ENCODE data around the gene BCL2.

BCL2 gene

DNA sequence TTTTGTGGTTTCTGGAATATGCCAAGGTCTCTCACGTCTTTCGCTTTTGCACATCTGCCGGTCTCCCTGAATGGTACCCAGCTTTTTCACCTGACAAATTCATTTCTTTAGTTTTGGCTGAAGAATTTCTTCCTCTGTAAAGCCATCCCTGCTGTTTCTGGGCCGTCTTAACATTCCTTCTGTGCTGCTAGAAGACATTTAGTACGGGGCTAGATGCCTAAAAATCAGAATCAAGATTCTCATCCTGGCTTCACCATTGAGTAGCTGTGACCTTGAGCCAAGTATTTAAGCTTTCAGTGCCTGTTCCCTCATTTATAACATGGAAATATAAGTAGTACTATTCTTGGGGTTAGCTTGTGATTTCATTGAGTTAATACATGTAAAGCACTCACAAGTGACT is 6.4 kb upstream of the BCL2 start:
- DNase-seq (ENCODE audit: low read depth): no peak

GRCh38 chr18:63325086-63325686 is 5.6 kb upstream of the BCL2 start:
- DNase-seq (ENCODE audit: low read depth): no peak

GRCh38 chr18:63322908-63323634 is 3.5 kb upstream of the BCL2 start:
- peak; percentile 74 for DNase-seq (ENCODE audit: low read depth)

DNA sequence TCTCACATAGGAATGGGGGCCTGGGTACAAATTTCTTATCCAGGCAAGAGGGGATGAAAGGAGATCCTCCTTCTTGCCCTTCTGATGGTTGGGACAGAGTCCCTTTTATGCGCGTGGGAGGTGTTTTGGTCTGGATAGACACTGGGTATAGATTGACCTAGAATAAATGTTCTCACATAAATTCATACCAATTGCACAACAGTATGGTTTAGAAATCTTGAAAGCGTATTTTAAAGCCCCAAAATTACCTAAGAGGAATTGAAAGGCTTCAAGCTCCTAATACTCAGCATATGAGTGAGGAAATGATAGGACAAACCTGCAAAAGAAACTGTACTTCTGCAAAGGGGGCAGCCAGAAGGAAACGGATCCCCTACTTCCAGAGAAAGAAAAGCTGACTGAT is 2.6 kb upstream of the BCL2 start:
- DNase-seq (ENCODE audit: low read depth): no peak

GRCh38 chr18:63321291-63321690 is 1.7 kb upstream of the BCL2 start:
- no peak for DNase-seq (ENCODE audit: low read depth)

DNA sequence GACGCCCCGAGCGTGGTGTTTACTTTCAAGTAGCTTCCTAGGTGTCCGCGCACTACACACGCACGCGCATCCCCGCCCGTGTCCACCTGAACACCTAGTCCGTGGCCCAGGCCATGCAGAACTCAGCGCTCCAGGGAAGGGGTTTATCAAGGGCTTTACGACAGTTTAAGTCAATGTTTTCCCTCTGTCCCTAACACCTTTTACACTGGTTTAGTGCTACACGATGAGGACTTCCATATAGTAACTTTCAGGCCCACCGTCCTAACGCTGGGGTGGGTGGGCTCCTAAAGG is 1.4 kb upstream of the BCL2 start:
- DNase-seq (ENCODE audit: low read depth): no peak

DNA sequence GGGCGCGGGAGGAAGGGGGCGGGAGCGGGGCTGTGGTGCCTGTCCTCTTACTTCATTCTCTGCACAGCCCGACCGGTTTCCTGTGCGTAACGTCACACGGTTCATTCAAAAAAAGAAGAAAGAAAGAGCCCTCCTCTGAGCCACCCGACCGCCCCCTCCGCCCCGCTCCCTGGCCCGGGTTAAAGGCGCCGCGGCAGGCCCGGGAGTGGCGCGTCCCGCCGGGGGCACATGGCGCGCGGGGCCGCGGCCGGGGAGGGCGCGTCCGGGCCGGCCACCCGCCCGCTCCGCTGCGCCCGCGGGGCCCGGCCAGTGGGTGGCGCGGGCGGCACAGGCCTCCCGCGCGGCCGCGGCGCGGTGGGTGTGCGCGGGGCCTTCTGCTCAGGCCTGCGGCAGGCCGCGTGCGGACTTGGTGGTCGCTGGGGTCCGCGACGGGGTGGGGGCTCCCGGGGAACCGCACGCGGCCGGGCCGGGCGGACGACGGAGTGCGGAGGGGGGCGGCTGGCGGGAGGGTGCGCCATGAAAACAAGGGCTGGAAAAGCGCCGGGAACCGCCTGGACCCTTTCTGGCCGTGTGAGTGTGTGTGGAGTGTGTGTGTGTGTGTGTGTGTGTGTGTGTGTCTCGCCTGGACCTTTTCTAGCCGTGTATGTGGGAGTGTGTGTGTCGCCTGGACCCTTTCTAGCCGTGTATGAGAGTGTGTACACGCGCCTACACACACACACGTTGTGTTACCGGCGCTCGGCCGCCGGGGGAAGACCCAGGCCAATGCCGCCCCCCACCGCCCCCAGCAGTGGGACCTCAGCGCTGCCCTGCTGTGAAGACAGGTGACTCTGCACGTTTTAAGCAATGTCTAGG is 780 bp upstream of the BCL2 start:
- peak; percentile 83 for DNase-seq (ENCODE audit: low read depth)

- DNase-seq (ENCODE audit: low read depth): no peak
Measured at GRCh38 chr18:63318889-63319382, 633 bp downstream of the BCL2 start.

DNA sequence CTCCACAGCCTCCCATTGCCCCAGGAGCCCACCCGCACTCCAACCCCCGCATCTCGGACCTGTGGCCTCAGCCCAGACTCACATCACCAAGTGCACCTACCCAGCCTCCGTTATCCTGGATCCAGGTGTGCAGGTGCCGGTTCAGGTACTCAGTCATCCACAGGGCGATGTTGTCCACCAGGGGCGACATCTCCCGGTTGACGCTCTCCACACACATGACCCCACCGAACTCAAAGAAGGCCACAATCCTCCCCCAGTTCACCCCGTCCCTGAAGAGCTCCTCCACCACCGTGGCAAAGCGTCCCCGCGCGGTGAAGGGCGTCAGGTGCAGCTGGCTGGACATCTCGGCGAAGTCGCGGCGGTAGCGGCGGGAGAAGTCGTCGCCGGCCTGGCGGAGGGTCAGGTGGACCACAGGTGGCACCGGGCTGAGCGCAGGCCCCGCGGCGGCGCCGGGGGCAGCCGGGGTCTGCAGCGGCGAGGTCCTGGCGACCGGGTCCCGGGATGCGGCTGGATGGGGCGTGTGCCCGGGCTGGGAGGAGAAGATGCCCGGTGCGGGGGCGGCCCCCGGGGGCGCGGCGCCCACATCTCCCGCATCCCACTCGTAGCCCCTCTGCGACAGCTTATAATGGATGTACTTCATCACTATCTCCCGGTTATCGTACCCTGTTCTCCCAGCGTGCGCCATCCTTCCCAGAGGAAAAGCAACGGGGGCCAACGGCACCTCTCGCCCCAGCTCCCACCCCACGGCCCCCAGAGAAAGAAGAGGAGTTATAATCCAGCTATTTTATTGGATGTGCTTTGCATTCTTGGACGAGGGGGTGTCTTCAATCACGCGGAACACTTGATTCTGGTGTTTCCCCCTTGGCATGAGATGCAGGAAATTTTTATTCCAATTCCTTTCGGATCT is 1.3 kb downstream of the BCL2 start:
- DNase-seq (ENCODE audit: low read depth): no peak

- DNase-seq (ENCODE audit: low read depth): no peak
Measured at GRCh38 chr18:63317556-63317946, 2.0 kb downstream of the BCL2 start.

DNA sequence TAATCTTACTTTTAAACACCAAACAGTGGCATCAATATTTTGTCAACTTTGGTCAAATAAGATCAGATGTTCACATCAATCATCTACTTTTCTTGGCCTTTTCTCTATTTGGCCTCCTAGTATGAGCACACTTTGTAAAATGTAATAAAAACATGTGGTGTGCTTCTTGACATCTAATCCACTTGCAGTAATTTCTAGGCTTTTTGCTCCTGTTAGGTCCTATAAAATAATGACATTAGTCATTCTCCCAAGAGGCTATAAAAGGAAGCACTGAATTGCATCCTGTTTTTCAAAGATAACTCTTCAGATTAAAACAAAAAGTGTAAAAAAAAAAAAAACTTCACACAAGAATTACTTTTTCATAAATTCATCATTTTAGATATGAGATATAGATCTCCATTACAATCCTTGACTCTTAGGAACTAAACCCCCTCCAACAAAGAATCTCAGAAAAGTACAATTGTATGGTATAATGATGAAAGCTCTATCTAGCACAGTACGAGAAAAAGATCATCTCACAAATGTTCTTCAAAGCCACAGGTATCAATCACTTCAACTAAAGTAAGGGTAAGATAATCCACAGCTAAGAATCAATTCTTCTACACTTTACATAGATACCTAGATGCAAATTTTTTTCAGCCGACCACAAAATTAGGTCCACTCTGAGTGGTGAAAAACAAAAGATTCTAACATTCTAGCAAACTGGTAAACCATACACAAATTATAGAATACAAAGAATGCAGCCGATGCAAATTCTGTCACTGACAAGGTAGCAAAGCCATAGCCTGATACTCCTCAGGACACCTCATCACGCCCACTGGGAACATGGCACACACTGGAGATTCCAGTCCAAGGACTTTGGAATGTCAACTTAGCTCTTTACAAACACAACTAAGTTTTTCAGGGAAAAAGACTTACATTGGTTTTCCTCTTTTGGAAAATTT is 2.7 kb downstream of the BCL2 start:
- DNase-seq (ENCODE audit: low read depth): peak; percentile 46

DNA sequence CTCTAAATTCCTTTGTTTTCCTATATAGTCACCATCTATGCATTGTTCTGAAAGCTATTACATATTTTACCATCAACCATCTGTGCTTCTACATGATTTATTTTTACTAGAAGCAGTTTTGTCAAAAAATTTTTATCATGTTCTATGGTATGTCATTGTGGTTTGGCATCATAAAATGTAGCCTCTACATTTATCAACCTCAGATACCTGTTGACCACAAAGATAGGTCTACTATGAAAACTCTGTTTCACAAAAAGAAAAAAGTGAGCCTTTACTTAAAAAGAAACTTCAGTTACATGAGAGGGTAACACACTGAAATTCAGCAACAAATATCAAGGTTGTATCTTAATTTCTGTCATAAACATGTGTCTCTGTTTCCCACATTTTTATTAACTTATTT is 3.7 kb downstream of the BCL2 start:
- no peak for DNase-seq (ENCODE audit: low read depth)

GRCh38 chr18:63315131-63315662 is 4.4 kb downstream of the BCL2 start:
- no peak for DNase-seq (ENCODE audit: low read depth)

DNA sequence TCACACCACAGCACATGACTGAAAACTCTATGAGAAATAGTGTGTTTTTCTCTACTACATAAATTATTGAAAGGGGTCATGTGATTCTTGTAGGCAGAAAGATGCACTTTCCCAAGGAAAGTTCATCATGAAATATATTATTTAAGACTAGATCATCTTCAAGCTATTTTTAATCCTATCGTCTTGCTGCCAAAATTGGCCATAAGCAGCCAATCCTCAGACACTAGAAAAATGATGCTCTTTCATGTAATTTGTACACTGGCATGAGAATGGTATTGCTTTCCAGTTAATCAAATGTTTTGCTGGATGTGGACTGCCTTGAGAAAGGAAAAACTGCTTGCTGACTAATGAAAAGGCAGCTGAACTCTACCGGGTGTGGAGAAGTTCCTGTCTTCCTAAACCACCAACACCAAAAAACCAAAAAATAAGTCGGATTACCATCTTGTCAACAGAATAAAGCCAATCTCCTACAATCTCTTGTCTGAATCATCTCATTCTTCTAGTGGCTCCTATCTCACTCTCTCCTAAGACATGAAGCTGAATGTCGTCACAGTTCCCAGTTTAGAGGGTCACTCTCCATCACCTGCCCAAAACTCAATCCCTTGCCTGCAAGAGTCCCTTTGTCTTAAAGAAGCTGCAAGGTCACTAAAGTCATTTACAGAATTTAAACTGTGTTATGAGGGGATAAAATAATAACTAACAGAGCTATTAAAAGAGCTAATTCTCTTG is 5.3 kb downstream of the BCL2 start:
- no peak for DNase-seq (ENCODE audit: low read depth)

DNA sequence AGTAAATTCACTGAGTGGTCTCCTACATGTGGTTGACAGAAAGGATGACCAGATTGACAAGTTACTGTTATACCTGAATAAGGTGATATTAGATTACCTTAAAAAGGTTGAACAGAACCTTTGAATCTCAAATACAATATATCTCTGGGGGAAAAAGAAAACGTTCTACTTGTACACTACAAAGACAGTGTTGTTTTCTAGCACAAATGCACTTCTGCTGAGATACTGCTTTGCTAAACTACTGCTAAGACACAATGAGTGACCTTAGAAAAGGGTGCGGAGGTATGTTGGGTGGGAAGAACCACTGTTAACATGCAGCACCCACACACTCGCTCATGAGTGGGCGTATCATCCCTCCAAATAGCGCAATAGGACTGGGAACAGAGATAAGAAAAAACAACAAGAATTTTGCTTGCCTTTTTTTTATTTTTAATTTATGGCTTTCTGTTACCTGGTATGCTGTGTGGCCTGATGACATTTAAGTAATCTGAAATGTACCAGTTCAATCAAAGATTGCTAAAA is 6.1 kb downstream of the BCL2 start:
- no peak for DNase-seq (ENCODE audit: low read depth)

DNA sequence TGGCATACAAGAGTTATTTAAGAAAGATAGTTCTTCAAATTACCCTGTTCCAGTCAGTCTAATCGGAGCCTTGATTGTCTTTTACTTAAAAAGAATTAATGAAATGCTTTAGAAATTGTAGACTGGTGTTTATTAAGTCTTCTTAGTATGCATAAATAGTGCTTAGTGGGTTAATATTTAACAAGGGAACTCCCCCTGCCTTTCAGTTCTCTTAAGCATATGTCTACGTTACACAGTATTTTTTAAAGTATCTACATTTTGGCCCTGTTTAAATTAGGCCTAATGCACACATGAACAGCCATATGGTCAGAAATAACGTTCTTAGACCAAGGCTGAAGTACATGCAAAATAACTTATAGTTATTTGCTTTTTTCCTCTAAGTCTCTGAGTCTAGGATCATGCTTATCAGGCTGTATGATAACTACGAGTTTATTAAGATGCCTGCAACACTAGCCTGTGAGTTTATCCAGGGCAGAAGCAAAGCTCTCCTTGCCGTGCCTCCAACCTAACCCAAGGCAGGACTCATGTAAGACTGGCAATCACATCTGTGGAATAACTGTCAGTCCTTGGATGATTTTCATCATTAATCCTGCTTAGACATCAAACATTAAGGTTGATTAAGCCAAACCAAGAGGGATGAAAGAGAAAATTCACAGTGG is 6.7 kb downstream of the BCL2 start:
- no peak for DNase-seq (ENCODE audit: low read depth)

DNA sequence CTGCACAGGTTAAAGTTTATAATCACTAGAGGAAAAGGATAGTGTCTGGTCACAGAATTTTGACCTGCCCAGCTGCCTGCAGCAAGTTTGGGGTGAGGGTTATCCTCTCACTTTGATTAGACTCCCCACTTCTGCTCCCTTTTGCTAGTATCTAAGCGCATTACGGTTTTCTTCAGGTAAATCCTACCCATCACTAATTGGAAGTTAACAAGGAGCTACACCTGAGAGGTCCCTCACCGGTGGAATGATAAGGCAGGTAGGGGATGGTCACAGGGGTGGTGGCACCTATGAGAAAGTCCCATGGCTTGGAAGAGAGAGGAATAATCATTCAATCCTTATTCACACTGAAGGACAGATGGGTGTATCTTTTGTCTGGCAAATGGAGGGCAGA is 7.6 kb downstream of the BCL2 start:
- DNase-seq (ENCODE audit: low read depth): no peak

GRCh38 chr18:63311118-63312018 is 8.2 kb downstream of the BCL2 start:
- no peak for DNase-seq (ENCODE audit: low read depth)
